ENCODE data around the gene KIF26B.

- TF ChIP-seq CTCF (IDR thresholded peaks at IDR 0.05), result no peak
- no peak for TF ChIP-seq POLR2A (IDR thresholded peaks at IDR 0.05)
Measured at GRCh38 chr1:245486775-245487470, 332.1 kb downstream of the KIF26B start.
